ENCODE measurements around the gene SBNO2.
"Not testable (repeated sequence)": the region's sequence is repeated elsewhere in the genome, so short reads cannot be mapped to it uniquely, and the experiment has no call there.

Gene SBNO2

DNA sequence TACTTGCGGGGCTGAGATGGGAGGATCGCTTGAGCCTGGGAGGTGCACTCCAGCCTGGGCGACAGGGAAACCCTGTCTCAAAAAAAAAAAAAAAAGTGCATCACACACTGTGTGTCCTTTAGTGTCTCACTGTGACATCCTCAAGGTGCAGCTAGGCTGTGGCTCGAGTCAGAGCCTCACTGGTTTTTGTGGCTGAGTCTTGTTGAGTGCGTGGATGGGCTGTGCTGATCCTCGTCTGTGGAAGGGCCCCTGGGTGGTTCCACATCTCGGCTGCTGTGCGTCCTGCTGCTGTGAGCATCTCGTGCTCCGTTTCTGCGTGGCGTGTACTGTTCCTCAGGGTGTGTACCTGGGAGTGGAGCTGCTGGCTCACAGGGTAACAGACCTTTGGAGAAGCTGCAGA is 42.7 kb upstream of the SBNO2 start:
- no peak overlapping the region for H3K4me3 ChIP-seq (ENCODE audit: low read length)
- no peak overlapping the region for H3K9ac ChIP-seq (ENCODE audit: low read length)
- peak overlapping the region; percentile 9 for H3K27ac ChIP-seq (ENCODE audit: low read depth, low read length)
- peaks cover 36% of the 10 kb centered on the region for H3K4me1 ChIP-seq (ENCODE audit: control insufficient read depth, insufficient read depth, low read length)
- no peaks in the 10 kb centered on the region for H3K27me3 ChIP-seq (ENCODE audit: control insufficient read depth, insufficient read depth, low read length)
- peaks cover 5% of the 10 kb centered on the region for H3K36me3 ChIP-seq (ENCODE audit: control insufficient read depth, insufficient read depth, low read length)

DNA sequence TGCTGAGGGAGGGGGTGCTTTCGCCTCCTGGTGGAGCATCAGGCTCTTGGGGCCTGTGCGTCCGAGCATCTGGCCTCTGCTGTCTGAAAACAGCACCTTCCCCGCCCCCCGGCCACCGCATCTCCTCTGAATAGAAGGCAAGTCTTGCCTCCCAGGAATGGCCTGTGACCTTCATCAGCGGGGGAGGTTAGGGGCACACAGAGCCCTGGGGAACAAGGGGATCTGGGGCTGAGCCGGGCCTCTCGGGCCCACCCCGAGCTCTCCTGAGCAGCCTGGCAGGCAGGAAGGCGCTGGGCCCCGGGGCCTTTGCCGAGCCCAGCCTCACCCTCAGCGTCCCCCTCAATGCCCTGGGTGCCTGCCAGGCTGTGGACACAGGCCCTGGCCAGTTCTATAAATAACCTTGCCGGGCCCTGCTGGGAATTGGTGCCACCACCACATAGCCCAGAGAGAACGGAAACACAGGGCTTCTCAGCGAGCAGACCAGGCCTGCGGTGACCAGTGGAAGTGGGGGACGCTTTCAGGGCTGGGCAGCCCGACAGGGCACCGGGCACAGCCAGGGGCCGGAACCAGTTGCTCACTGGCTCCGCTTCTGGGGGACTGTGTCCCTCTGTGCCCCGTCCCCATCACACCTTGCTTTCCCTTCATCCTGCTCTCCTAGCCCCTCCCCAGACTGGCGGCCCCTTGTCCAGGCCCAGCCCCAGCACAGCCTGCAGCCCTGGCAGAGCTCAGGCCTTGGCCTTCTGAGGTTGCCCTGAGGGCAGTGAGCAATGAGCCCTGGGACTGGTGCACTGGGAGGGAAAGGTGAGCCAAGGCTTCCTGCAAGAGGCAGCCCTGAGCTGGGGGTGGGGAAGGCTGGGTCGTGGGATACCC is 41.0 kb upstream of the SBNO2 start:
- H3K9ac ChIP-seq (ENCODE audit: low read length) = no peak overlapping the region
- H3K36me3 ChIP-seq (ENCODE audit: control insufficient read depth, insufficient read depth, low read length) = no peaks in the 10 kb centered on the region
- peaks cover 36% of the 10 kb centered on the region for H3K4me1 ChIP-seq (ENCODE audit: control insufficient read depth, insufficient read depth, low read length)
- H3K27me3 ChIP-seq (ENCODE audit: control insufficient read depth, insufficient read depth, low read length) = no peaks in the 10 kb centered on the region
- H3K27ac ChIP-seq (ENCODE audit: low read depth, low read length) = peak overlapping the region; percentile 78
- H3K4me3 ChIP-seq (ENCODE audit: low read length) = peak overlapping the region; percentile 34

DNA sequence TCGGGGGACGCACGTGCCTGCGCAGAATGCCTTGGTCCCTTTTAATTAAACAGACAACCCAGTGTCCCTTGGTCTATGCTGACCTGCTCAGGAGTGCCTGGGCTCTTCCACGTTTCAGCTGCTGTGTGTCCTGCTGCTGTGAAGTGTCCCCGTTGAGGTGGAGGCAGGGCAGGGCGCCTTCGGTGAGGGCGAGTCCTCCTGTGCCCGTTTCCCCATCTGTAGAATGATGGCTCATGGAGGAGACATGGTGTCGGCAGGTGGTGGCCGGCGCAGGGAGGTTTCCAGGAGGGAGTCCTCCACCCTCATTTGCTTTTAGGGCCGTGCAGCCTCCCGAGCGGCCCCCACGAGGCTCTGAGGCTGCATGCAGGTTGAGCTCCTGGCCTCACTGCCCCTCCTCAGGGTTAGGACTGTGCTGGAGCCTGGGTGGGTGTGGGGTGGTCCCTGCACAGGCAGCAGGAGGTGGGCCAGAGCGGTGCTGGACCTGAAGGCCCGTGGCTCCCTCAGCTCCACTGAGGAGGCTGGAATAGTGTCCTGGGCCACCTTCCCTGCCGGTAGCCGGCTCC is 40.3 kb upstream of the SBNO2 start:
- Histone ChIP-seq H3K4me3 (ENCODE audit: low read length) (peak overlapping the region; percentile 16), H3K9ac (ENCODE audit: low read length) (peak overlapping the region; percentile 26), H3K4me1 (ENCODE audit: control insufficient read depth, insufficient read depth, low read length) (peaks cover 41% of the 10 kb centered on the region), H3K36me3 (ENCODE audit: control insufficient read depth, insufficient read depth, low read length) (no peaks in the 10 kb centered on the region), H3K27me3 (ENCODE audit: control insufficient read depth, insufficient read depth, low read length) (no peaks in the 10 kb centered on the region), H3K27ac (ENCODE audit: low read depth, low read length) (peak overlapping the region; percentile 78)

DNA sequence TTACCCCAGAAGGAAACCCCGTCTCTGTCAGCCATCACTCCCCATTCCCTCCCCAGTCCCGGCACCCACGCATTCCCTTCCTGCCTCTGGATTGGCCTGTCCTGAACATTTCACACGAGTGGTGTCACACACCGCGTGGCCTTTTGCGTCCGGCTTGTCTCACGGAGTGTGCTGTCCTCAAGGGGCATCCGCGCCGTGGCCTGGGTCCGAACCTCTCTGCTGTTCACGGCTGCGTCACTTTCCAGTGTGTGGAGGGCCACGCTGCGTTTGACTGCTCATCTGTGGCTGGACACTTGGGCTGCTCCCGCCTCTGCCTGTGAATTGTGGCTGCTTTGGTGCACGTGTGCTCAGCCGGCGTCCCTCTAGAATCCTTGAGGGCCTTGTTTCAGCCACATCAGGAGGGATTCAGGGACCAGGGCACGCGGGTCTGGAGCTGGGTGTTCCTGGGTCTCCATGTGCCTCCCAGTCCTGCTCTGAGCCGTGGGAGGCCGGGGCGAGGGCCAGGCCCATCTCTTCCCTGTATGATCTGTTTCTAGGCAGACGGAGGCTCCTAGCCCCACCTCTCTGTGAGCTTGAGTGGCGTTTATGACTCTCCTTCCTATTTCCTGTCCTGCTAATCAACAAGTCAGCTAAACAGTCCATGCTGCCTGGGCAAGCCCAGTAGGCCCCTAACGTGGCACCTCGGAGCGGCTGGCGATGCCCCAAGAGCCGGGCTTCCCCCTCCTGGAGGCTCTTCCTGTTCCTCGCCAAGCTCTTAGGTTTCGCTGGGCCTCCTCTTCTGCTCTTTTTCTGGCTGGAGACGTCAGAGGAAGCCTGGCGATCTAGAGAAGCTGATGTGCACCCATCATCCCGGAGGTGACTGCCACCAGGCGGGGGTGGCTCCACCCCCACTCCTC is 39.6 kb upstream of the SBNO2 start:
- peak overlapping the region; percentile 14 for H3K4me3 ChIP-seq (ENCODE audit: low read length)
- H3K4me1 ChIP-seq (ENCODE audit: control insufficient read depth, insufficient read depth, low read length) = peaks cover 43% of the 10 kb centered on the region
- no peaks in the 10 kb centered on the region for H3K27me3 ChIP-seq (ENCODE audit: control insufficient read depth, insufficient read depth, low read length)
- H3K36me3 ChIP-seq (ENCODE audit: control insufficient read depth, insufficient read depth, low read length) = no peaks in the 10 kb centered on the region
- H3K27ac ChIP-seq (ENCODE audit: low read depth, low read length) = peak overlapping the region; percentile 78
- no peak overlapping the region for H3K9ac ChIP-seq (ENCODE audit: low read length)

DNA sequence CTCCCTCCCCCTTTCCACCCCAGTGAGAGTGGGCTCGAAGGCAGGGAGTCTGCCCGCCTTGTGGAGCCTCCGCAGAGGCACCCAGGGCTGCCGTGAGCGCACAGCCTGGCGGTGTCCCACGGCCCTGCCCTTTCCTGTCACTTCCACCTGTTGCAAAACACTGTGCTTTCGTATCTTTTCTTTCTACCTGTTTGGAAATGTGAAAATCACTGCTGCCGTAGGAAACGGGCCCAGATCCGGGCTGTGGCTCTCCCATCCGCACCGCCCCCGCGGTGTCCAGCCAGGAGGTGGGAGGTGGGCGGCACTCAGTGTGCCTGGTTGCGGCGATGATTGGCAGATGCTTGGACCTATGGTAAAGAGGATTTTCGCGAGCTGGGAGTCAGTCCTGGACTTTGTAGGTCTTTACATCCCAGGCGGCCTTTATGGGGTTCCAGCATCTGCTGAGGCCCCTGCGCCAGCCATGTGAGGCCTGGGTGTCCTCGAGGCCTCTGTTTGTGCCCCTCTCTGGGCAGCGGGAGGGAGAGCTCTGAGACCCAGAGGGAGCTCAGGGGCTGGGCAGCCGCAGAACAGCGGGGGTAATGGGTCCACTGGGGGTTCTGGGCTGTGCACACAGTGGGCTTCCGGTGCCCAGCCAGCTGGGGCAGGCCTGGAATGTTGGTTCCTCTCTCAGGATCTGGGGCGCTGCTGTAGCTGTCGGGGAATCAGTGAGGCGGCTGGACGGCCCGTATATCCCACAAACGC is 37.6 kb upstream of the SBNO2 start:
- Histone ChIP-seq H3K27me3 (ENCODE audit: control insufficient read depth, insufficient read depth, low read length) (no peaks in the 10 kb centered on the region), H3K4me3 (ENCODE audit: low read length) (no peak overlapping the region), H3K27ac (ENCODE audit: low read depth, low read length) (no peak overlapping the region), H3K4me1 (ENCODE audit: control insufficient read depth, insufficient read depth, low read length) (peaks cover 40% of the 10 kb centered on the region), H3K9ac (ENCODE audit: low read length) (no peak overlapping the region), H3K36me3 (ENCODE audit: control insufficient read depth, insufficient read depth, low read length) (no peaks in the 10 kb centered on the region)

DNA sequence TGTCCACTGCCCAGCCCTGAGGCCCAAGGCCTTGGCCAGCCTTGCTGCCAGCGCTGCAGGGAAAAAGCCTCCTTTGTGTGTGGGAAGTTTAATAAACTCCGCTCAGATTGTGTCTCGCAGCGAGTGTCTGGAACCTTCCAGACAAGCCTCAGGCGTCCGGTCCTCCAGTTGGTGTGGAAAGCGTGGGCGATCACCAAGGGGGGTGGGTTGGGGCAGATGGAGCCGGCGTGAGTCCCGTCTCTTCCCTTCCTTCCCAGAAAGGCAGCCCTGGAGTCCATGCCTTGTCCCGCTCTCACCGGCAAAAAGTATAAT is 36.1 kb upstream of the SBNO2 start:
- H3K4me1 ChIP-seq (ENCODE audit: control insufficient read depth, insufficient read depth, low read length) = peaks cover 31% of the 10 kb centered on the region
- no peak overlapping the region for H3K9ac ChIP-seq (ENCODE audit: low read length)
- no peaks in the 10 kb centered on the region for H3K36me3 ChIP-seq (ENCODE audit: control insufficient read depth, insufficient read depth, low read length)
- H3K27ac ChIP-seq (ENCODE audit: low read depth, low read length) = no peak overlapping the region
- H3K27me3 ChIP-seq (ENCODE audit: control insufficient read depth, insufficient read depth, low read length) = no peaks in the 10 kb centered on the region
- H3K4me3 ChIP-seq (ENCODE audit: low read length) = no peak overlapping the region

DNA sequence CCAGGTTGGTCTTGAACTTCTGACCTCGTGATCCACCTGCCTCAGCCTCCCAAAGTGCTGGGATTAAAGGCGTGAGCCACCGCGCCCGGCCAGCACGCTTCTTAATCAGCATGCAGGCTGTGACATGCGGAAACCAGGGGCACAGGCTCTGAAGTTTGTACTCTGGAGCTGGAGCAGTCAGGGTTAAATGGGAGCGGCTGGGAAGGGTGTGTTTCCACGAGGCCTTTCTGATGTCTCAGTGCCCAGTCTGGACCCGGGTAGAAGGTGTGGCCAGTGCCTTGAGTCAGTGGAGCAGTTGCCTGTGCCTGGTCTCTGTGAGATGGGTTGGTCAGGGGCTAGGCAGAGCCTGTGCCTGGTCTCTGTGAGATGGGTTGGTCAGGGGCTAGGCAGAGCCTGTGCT is 34.8 kb upstream of the SBNO2 start:
- H3K4me3 ChIP-seq (ENCODE audit: low read length); H3K9ac ChIP-seq (ENCODE audit: low read length); H3K27ac ChIP-seq (ENCODE audit: low read depth, low read length); H3K27me3 ChIP-seq (ENCODE audit: control insufficient read depth, insufficient read depth, low read length); H3K36me3 ChIP-seq (ENCODE audit: control insufficient read depth, insufficient read depth, low read length): not testable (repeated sequence)
- H3K4me1 ChIP-seq (ENCODE audit: control insufficient read depth, insufficient read depth, low read length) = peaks cover 19% of the 10 kb centered on the region

DNA sequence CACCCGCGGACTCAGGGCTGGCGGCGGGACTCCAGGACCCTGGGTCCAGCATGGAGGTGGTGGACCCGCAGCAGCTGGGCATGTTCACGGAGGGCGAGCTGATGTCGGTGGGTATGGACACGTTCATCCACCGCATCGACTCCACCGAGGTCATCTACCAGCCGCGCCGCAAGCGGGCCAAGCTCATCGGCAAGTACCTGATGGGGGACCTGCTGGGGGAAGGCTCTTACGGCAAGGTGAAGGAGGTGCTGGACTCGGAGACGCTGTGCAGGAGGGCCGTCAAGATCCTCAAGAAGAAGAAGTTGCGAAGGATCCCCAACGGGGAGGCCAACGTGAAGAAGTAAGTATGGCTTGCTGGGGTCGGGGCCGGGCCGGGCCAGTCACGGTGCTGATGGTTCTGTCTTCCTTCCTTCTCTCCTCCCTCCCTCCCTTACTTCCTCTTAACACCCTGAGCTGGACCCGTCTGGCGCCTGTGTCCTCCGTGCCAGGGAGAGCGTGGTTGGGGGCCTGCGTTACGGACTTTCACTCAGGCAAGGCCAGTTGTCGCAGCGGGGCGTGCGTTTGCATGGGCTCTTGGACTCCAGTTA is 32.9 kb upstream of the SBNO2 start:
- peak overlapping the region; percentile 84 for H3K4me3 ChIP-seq (ENCODE audit: low read length)
- H3K9ac ChIP-seq (ENCODE audit: low read length) = peak overlapping the region; percentile 87
- H3K27ac ChIP-seq (ENCODE audit: low read depth, low read length) = peak overlapping the region; percentile 70
- no peaks in the 10 kb centered on the region for H3K27me3 ChIP-seq (ENCODE audit: control insufficient read depth, insufficient read depth, low read length)
- H3K4me1 ChIP-seq (ENCODE audit: control insufficient read depth, insufficient read depth, low read length) = peaks cover 12% of the 10 kb centered on the region
- H3K36me3 ChIP-seq (ENCODE audit: control insufficient read depth, insufficient read depth, low read length) = no peaks in the 10 kb centered on the region

DNA sequence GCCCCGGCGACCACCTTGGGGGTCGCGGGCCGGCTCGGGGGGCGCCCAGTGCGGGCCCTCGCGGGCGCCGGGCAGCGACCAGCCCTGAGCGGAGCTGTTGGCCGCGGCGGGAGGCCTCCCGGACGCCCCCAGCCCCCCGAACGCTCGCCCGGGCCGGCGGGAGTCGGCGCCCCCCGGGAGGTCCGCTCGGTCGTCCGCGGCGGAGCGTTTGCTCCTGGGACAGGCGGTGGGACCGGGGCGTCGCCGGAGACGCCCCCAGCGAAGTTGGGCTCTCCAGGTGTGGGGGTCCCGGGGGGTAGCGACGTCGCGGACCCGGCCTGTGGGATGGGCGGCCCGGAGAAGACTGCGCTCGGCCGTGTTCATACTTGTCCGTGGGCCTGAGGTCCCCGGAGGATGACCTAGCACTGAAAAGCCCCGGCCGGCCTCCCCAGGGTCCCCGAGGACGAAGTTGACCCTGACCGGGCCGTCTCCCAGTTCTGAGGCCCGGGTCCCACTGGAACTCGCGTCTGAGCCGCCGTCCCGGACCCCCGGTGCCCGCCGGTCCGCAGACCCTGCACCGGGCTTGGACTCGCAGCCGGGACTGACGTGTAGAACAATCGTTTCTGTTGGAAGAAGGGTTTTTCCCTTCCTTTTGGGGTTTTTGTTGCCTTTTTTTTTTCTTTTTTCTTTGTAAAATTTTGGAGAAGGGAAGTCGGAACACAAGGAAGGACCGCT is 32.2 kb upstream of the SBNO2 start:
- peaks cover 12% of the 10 kb centered on the region for H3K4me1 ChIP-seq (ENCODE audit: control insufficient read depth, insufficient read depth, low read length)

DNA sequence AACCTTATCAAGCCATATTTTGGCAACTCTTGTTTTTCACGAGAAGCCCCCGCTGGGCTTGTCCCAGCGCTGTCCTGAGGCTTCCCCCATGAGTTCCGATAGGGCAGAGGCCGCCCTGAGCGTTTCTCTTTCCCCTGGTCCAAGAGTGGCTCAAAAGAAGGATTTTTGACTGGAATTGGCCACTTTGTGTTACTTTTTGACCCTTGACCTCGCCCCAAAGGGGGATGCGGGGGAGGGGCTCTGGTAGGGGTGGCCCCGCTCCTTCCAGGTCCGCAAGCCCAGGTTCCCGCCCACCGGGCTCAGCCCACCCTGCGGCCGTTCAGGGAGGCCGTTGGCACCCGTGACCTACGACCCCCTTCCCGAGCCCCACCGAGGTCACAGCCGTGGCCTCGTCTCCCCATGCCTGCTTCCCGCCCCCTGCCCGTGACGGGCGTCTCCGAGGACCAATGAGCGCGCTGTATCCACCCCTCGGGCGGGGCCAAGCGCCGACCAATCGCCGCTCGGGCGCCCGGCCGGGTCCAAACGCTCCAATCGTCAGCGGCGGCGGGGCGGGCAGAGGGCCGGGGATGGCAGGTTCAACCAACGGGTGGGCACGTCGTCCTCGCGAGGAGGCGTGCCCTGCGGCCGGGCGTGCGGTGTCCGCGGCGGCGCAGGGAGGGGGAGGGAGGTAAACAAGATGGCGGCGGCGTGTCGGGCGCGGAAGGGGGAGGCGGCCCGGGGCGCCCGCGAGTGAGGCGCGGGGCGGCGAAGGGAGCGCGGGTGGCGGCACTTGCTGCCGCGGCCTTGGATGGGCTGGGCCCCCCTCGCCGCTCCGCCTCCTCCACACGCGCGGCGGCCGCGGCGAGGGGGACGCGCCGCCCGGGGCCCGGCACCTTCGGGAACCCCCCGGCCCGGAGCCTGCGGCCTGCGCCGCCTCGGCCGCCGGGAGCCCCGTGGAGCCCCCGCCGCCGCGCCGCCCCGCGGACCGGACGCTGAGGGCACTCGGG is 31.3 kb upstream of the SBNO2 start, which contains the start of gene STK11:
STK11 (plus strand) TSS at position 665 of the 986 bp plus-strand sequence. CDS start 1,136 bp downstream, outside the sequence.
- Histone ChIP-seq H3K9ac (ENCODE audit: low read length) (peak within 1 kb of the TSS; percentile 87), H3K27me3 (ENCODE audit: control insufficient read depth, insufficient read depth, low read length) (no peaks in the 10 kb centered on the region), H3K4me3 (ENCODE audit: low read length) (peak within 1 kb of the TSS; percentile 84), H3K27ac (ENCODE audit: low read depth, low read length) (peak within 1 kb of the TSS; percentile 79), H3K4me1 (ENCODE audit: control insufficient read depth, insufficient read depth, low read length) (peaks cover 12% of the 10 kb centered on the region), H3K36me3 (ENCODE audit: control insufficient read depth, insufficient read depth, low read length) (no peaks in the 10 kb centered on the region)

More for the DNA sequence above, 32.2 kb upstream of the SBNO2 start:
- Histone ChIP-seq H3K36me3 (ENCODE audit: control insufficient read depth, insufficient read depth, low read length) (no peaks in the 10 kb centered on the region), H3K9ac (ENCODE audit: low read length) (peak overlapping the region; percentile 87), H3K27me3 (ENCODE audit: control insufficient read depth, insufficient read depth, low read length) (no peaks in the 10 kb centered on the region), H3K4me3 (ENCODE audit: low read length) (peak overlapping the region; percentile 84), H3K27ac (ENCODE audit: low read depth, low read length) (peak overlapping the region; percentile 50)

All from rectal smooth muscle tissue (tissue), 1 donor.